Heart left ventricle (tissue), 13 donors: ENCODE results near the gene RNF39.

Experiments
- POLR2A ChIP-seq, 2 donors: fragments of 450-650 bp; IDR thresholded peaks; one replicate each; pipeline ENCODE4 v1.6.1; 2017; ENCODE audit warnings: antibody characterized with exemption in 2 of 2, mild to moderate bottlenecking in 2 of 2, moderate library complexity in 2 of 2
- TF ChIP-seq, protein P1 (sequence below), 12 donors: fragments of 200-600 bp; sonication (generic) in 4 of 12; IDR thresholded peaks; one replicate each; pipeline versions ENCODE4 v1.5.0 to v1.8.0; 2018 to 2022; ENCODE audit warnings: antibody characterized with exemption in 12 of 12, mild to moderate bottlenecking in 5 of 12
- donor health status: ischemic (EF 13 %, LVEDD 7.1; RV severe dilation, severe dysfunction).
- donor health status: DM: no; HTN: yes; CAD: no.
- donor health status: DM: no; HTN: no; CAD: no.
- donor health status: ischemic (EF 25% LVEDD 6.9; RV normal size, moderate dysfunction).
- donor health status: ischemic (EF 25% LVEDD 5.7; RV mildly dilated, moderate dysfunction).
- donor health status: ischemic (EF 35%, LVEDD 5.7; RV mildly dilated, moderate dysfunction).
- donor health status: nonischemic (EF 11% LVEDD 7.7; RV severe dilation, severe dysfunction).
- donor health status: DM: yes; HTN: yes; CAD: no.
- donor health status: PGD.
- donor health status: ischemic (EF 29% LVEDD 5.4; RV normal size, mild dysfunction).
- donor health status: nonischemic (EF 23%, LVEDD 6.1; RV moderate dilation, normal function).

DNA sequence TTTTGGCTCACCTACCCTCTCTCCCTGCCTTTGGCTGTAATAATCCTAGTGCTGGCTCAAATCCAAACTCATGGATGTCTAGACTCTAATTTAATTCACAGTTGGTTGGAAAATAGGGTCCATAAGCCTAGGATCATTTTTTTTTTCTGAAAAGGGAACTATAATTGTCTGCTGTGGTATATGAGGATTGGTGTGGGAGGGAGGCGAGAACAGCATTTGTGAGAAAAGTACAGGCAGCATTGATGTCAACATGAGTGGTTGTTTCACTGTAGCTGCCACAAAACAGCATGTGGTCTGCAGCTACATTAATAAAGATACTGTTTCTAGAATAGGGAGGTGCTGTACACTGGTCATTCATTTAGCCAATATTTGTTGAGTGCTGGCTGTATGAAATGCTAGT, 33.1 kb downstream of the RNF39 start:
- TF ChIP-seq, protein P1, sequence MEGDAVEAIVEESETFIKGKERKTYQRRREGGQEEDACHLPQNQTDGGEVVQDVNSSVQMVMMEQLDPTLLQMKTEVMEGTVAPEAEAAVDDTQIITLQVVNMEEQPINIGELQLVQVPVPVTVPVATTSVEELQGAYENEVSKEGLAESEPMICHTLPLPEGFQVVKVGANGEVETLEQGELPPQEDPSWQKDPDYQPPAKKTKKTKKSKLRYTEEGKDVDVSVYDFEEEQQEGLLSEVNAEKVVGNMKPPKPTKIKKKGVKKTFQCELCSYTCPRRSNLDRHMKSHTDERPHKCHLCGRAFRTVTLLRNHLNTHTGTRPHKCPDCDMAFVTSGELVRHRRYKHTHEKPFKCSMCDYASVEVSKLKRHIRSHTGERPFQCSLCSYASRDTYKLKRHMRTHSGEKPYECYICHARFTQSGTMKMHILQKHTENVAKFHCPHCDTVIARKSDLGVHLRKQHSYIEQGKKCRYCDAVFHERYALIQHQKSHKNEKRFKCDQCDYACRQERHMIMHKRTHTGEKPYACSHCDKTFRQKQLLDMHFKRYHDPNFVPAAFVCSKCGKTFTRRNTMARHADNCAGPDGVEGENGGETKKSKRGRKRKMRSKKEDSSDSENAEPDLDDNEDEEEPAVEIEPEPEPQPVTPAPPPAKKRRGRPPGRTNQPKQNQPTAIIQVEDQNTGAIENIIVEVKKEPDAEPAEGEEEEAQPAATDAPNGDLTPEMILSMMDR (IDR thresholded peaks at IDR 0.05): no peak
- TF ChIP-seq POLR2A (IDR thresholded peaks at IDR 0.05): no peak
